EH (cell line): ENCODE results near the gene RFX2.
"Not testable (repeated sequence)": the region's sequence is repeated elsewhere in the genome, so short reads cannot be mapped to it uniquely, and the experiment has no call there.

Experiments used
- DNase-seq: peaks from one replicate; pipeline ENCODE4 v3.0.0-alpha.2; 2015; ENCODE audit warnings: low read depth

RFX2 gene

DNA sequence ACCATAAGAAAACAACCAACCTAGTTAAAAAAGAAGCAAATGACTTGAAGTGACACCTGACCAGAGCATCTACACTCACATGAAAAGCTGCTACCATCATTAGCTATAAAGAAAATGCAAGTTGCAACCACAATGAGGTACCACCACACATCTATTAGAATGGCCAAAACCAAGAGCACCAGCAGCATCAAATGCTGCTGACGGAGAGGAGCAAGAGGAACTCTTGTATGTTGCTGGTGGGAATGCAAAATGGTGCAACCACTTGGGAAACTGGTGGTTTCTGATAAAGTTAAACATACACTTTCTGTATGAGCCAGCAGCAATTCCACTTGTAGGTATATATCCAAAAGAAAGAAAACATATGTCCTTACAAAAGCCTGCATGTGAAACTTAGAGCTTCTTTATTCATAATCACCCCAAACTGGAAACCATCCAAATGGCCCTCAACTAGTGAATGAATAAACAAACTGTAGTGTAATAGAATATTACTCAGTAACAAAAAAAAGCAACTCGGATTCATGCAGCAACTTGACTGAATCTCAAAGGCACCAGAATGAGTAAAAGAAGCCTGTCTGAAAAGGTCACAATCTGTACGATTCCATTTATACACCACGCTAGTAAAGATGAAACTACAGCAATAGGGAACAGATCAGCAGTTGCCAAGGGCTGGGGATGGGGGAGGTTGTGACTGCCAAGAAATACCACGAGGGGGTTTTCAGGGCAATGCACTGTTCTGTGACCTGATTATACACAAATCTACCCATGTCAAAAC lies 71.5 kb downstream of the RFX2 start:
- DNase-seq = peak; percentile 23

DNA sequence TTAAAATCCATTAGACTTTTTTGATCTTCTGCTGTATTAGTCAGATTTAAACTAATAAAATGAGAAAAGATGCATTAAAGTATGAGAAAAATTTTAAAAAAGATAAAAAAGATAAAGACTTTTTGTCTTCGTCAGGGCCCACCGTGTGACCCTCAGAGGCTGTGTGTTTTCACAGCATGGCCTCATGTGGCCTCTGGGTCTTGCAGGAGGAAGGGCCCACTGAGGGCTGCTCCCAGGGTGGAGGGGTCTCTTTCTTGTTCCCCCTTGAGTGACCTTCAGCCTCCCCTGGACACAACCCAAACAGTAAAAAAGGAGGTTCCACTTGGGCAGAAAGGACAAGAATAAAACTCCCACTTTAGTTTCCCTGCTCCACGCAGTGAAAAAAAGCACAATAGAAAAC lies 75.3 kb downstream of the RFX2 start:
- DNase-seq = no peak

DNA sequence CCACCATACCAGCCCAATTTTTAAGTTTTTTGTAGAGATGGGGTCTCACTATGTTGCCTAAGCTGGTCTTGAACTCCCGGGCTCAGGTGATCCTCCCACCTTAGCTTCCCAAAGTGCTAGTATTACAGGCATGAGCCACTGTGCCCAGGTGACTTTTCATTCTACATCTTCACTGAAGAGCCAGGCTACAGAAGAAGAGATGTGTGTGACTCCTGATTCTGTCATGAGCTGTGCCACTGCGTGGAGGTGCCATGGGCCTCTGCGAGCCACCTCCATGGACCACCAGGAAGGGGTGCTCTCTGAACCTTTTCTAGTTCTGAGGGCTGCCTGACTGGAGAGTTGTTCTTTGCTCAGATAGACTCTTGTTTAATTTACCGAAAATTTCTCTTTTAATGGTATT lies 75.8 kb downstream of the RFX2 start:
- DNase-seq = no peak

DNA sequence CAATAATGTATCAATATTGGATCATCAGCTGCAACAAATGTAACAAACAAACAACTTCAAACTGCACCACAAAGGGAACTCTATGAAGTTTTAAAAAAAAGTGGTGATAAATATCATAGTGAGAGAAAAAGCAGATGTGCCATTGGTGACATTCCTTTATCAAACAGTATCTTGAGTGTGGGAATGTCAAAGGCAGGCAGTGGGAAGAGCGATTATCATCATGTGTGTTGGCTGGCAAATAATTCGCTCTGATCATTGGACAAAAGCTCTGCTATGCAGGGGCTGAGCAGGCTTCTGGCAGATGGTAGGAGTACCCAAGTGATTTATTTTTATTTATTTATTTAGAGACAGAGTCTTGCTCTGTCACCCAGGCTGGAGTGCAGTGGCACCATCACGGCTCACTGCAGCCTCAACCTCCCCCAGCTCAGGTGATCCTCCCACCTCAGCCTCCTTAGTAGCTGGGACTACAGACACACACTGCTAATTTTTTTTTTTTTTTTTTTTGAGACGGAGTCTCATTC lies 76.5 kb downstream of the RFX2 start:
- DNase-seq = no peak

DNA sequence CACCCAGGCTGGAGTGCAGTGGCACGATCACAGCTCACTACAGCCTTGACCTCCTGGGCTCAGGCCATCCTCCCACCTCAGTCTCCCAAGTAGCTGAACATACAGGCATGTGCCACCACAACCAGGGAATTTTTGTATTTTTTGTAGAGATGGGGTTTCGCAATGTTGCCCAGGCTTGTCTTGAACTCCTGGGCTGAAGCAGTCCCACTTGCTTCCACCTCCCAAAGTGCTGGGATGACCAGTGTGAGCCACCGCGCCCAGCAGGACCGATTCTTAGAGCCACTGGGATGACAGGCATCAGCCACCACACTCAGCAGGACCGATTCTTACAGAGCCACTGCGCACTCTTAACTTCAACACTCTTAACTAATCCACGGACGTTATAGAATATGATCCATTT lies 77.5 kb downstream of the RFX2 start:
- DNase-seq = no peak

DNA sequence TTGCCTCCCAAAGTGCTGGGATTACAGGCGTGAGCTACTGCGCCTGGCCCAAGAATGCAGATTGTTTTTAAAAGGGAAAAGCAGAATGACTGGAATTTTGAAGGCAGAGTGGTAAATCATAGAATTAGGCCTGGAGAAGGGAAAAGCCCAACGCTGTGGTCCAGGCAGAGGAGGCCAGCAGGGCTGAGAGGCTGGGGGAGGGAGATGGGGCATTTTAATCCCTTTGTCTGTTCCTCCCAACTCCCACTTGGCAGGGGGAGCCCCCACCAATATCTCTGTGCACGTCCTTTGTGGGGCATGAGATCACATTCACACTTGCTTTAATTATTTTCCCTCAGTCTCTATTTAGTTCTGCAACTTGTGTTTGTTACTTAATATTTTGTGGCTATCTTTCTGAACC lies 77.9 kb downstream of the RFX2 start:
- peak; percentile 13 for DNase-seq

DNA sequence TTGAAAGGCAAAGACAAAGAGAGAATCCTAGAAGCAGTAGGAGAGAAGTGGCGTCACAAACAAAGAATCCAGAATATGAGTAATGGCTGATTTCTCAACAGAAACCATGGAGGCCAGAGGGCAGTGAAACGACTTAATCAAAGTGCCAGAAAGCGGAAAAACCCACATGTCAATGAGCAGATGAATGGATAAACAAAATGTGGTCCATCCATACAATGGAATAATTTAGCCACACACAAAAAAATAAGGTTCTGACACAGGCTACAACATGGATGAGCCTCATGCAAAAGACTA lies 80.1 kb downstream of the RFX2 start:
- peak; percentile 77 for DNase-seq

DNA sequence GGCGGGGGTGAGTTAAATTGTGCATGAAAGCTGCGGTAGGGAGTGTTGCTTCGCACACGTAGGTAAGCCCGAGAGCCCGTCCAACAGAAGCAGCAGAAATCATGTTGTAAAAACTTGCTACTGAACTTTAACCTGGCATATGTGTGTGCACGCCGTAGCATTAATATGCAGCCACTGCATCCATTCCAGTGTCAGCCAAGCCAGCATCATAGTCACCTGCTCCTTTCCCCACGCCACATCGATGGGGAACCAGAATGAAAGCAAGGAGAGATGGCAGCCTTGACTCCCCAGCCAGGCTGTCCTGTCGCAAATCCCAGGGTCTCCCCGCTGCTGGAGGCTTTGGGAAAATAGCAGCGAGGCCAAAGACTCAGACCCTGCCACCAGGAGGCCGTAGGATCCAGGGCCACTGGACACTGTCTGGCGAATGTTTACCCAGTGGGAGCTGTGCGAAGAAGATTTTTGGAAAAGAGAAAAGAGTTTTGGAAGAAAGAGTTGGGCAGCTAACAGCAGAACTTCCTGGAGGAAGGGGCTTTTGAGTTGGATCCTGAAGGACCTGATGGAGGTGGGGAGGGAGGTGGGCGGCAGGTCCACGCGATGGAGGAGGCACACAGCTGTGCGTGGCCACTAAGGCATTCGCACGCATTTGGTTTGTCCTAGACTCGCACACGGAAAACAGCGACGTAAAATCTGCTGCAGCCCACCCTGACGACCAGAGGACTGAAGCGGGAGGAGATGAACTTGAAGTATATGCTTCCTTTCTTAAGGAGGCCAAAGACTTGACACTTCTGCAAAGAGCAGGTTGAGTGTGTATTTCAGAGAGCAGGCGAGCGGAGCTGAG lies 83.7 kb downstream of the RFX2 start:
- no peak for DNase-seq

DNA sequence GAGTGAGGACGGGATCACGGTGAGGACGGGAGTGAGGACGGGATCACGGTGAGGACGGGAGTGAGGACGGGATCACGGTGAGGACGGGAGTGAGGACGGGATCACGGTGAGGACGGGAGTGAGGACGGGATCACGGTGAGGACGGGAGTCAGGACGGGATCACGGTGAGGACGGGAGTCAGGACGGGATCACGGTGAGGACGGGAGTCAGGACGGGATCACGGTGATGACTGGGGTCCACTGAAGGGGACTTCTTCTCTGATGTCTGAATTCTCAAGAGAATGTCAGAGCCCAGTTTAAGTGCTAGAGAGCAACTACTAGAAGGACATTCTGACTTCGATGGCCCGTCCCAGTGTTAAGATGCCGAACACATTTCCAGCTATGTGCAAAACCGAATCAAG lies 85.5 kb downstream of the RFX2 start:
- DNase-seq = not testable (repeated sequence)

DNA sequence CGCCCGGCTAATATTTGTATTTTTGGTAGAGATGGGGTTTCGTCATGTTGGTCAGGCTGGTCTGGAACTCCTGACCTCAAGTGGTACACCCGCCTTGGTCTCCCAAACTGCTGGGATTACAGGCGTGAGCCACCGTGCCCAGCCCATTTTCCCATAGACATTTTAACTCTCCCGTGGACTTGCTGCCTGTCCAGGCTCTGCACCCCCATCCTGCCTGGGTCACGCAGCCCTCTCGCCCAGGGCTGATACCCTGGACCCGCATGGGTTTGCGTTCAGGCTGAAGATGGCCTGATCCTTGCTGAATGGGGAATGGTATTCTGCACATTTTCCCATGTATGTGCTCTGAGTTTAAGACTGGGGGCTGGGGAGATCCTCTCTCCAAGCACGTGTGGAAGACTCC lies 86.4 kb downstream of the RFX2 start:
- DNase-seq = no peak

DNA sequence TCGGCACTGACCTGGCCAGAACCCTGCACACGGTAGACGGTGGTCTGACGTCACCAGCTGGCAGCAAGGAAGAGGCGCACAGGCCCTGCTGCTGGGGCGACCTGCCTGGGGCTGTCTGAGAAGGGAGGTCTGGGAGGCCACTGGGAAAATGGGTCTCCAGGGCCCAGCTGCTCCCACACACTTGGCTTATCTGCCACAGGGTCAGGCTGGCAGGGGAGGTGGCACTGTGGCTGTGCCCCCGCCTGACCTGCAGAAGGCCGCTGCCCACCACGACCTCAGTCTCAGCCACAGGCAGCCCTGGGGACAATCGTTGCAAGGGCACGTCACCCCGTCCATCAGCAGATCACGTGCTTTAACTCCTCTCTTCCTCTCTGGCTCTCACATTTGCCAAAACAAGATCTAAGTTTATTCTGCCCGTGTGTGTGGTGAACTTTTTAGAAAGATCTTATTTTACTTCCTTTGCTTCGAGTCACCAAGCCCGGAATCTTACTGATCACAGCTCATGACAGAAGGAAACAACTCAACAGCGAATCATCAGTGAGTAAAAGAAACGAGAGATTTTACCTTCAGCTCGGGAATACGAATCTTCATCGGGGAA lies 87.1 kb downstream of the RFX2 start:
- peak; percentile 85 for DNase-seq

DNA sequence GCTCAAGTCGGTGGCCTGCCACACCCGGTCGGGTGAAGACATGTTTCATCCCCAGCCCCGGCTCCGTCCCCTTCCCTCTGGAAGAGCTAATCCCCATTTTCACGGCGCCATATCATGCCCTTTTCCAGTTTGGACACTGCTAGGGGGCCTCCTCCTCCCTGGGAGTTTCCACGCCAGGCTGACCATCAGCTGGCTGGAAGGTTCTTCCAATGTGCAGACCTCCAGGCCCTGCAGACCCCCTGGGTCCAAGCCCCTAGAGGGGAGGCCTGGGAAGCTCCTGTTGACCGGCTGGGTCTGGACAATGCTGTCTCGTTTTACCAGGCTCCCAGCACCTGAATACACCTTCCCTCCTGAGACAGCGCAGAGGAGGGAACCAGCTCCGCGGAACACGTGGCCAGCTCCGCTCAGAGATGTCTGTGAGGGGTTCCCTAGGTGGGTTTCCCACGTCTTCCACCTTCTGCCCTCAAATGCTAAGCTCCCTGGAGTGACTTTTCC lies 87.7 kb downstream of the RFX2 start:
- DNase-seq = no peak

DNA sequence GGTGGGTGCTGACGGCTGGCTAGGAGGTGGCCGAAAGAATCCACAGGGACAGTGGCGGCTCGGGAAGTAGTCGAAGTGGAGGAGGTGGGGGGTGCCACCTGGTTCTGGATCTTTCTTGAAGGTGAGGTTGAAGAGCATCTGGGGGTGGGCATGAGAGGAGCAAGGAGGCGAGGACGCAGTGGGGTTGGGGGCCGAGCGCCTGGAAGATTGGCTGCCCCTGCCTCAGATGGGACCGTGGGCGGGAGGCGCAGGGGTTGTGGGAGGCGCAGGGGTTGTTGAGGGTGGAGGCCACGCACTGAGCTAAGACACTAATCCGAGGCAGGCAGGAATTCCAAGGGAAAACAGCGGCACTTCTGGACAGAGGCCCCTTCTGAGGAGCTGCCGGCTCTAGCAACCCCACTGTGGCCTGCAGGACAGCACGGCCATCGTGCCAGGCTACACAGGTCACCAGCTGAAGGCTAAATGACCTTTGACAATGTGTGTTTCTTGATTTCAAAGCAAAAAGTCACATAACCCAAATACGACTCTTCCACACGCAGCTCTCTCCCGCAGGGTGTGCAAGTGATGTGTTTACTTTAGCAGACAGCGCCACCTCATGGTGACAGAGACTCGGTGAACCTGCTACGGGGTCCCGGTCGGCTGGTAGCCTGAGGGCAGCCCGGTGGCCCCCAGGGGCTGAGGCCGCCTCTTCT lies 88.3 kb downstream of the RFX2 start:
- DNase-seq = peak; percentile 80

DNA sequence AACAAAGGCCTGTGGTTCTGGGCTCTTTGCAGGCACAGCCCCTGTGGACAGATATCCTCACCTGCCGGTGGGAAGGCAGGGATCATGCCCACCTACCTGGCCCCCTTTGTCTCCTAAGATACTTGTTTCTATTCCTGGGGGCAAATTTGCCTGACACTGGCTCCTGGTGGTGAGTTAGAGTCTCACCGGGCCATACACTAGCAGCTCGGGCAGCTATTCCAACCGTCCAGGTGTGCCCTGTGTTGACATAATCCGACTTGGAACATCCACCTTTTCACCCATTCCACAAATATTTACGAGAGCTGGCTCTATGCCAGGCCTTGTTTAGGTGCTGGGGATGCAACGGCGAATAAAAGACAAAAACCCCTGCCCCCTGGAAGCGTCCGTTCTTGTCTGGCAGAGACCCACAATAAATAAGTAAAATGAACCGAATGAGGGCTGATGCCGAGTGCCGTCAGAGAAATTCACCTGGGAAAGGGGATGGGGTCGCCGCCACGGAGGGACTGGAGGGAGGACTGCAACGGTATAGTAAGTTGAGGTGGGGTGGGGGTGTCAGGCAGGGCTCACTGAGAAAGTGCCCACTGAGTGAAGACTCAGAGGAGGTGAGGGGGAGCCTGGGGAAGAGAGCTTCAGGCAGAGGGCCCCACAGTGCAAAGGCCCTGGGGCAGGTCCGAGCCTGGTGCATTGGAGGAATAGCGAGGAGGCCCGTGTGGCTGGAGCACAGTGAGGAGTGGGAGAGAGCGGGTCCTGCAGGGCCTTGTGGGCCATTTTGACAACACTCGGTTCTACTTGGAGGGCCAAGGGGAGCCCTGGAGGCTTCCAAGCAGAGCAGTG lies 89.1 kb downstream of the RFX2 start:
- DNase-seq = no peak

DNA sequence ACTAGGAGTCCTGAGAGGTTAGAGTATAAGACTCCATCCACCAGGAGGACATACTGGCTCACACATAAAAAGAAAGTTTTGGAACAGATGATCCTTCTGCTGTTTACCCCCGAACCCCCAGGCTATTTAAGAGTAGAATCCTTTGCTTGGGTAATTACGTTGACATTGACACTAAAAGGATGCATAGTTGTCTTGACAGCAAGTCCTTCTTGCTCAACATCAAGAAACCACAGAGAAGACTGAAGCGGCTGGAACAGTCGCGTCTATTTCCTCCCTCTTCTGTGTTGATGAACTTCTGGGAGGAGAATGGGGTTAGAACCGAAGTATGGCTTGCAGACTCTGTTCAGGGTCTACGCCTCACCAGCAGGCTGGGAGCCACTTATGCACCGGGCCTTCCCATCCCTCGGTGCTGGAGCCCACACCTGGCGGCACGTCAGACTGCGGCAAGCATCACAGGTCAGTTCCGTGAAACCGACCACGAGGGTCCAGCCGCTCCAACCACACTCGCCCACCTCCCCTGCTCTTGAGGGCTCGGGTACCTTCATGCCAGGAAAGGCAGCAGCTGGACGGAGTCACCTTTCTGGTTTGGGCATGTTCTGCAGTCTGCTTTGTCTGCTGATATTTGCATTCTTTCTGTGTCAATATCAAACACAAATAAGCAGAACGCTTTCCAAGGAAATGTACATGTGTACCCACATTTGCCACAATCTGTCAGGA lies 90.0 kb downstream of the RFX2 start:
- DNase-seq = peak; percentile 34

DNA sequence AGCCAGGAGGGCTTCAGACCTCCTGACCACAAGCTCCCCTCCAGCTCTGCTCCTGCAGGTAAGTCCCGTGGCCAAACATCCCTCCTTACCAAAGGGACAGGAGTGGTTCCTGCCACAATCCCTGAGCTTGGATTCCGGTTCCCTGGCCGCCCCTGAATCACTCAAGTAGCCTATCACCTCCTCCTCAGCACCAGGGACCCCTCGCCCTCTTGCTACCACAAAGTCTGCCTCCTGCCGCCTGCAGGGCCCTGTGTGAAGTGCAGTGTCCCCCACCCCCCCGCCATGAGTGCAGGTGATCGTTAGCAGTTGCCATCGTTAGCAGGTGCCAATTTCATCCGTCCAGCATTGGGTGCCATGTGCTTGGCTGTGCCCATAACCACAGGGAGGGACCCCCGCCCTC lies 91.5 kb downstream of the RFX2 start:
- no peak for DNase-seq

DNA sequence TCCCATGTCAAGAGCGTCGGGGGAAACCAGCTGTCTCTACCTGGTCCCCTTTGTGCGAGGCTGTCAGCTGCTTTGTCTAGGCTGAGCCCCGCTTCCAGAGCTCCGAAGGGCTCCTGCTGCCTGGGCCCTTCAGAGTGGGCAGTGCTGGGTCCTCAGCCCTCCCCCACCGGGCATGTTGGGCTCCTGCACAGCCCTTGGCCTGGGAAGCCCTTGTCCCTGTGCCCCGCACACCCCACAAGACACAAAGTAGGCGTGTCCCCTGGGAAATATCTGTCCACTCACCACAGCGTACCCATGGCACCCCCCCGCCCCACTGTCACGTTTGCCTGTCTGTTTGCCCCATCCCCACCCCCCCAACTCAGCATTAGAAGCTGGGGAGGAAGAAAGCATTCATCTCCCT lies 92.7 kb downstream of the RFX2 start:
- no peak for DNase-seq

DNA sequence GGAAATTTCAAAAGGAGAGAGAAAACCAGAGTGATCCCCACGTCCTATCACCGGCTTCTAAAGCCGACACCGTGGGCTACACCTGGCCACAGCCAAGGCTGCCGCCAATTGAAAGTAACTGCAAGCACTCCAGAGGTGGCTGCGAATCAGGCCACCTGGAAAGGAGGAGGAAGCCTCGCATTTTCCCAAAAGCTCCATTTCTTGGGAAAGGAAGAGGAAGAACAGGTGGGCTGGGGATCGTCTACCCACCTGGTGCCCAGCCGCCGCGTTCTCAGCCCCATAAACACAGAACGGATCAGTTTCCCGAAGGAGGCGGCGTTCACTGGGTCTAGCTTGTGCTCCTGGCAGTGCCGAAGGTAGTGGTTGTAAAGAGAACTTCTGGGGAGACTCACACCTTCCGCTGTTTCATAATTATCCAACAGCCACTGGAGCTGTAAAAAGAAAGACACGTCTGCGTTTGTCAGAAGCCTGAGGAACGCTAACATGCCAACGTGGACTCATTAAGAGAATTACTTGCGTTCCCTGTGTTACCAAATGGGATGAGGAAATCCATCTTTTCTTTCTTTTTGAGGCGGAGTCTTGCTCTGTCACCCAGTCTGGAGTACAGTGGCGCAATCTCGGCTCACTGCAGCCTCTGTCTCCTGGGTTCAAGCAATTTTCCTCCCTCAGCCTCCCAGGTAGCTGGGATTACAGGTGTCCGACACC lies 94.3 kb downstream of the RFX2 start:
- DNase-seq = no peak

DNA sequence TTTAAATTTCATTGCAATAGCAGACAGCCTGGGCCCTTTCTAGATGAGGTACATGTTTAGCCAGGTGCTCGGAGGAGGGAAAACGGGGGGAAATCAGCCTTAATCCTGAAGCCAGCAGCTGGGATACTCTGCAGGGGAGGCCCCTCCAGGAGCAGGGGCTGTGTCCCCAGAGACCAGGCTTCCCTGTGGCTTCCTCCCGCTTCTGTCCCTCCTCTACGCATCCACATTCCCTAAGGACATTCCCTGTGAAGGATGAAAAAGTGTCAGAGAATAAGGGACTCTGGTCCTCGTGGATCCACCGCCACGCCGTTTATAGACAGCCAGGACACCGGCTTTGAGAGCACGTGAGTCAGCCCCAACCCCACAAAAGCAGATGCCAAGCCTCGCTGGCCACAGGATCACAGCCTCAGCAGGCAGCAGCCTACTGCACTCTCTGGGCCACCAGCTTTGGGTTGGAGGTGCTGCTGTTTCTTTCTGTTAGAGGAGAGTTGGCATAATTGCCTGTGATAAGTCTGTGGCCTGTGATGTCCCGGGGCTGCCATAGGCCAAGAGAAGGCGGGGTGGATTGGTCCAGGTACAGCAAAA lies 95.7 kb downstream of the RFX2 start:
- DNase-seq = no peak
